ENCODE measurements around the gene IST1.
"Not testable (repeated sequence)": the region's sequence is repeated elsewhere in the genome, so short reads cannot be mapped to it uniquely, and the experiment has no call there.

IST1 gene

GRCh38 chr16:71894921-71895678 lies at the start of gene IST1:
Gene IST1 (plus strand): TSS chr16:71895531. CDS start chr16:71915641, 20,110 bp downstream.
- peak; percentile 89 for FAIRE-seq
- peak; percentile 95 for DNase-seq (ENCODE audit: extremely low spot score, insufficient read length, low read depth)

DNA sequence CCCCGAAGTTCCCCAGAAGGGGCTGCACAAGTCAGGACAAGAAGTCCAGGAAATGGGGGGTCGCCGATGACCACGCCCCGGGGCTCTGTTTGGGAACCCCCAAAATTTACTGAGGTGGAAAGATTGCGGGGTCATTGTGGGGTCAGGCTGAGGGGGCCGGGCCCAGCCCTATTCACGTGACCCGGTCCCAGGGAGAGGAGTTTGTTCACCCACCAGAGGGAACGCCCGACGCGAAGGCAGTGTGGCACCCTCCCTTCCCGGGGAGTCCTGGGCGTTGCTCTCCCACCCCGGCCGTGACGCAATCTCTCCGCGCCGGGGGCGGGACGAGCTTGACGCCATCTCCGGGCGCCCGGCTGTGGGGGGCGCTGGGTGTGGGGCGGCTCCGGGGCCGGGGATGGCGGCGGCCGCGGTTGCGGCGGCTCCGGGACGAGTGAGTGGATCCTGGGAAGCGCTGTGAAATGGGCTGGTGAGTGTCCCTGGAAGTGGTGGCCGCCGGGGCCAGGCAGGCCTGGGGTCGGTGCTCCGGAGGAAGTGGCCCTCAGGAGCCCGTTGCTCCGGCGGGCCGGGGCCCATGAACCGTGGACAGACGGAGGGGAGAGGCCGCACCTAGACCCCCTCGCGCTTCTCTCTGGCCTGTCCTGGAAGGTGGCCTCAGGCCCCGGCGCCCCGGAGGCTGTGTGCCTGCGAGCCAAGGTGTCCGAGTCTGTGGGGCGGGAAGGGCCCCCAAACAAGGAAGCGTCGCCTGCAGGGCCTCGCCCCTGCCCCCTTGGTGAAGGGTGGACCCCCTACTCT lies 49.5 kb upstream of the IST1 start, which contains the start of gene ATXN1L:
Gene ATXN1L (plus strand): TSS at position 338 of the 792 bp plus-strand sequence. CDS start 3,765 bp downstream, outside the sequence.
- DNase-seq (ENCODE audit: extremely low spot score, insufficient read length, low read depth), result peak; percentile 92
- peak; percentile 94 for FAIRE-seq

GRCh38 chr16:71846431-71846830 lies 48.9 kb upstream of the IST1 start:
- DNase-seq (ENCODE audit: extremely low spot score, insufficient read length, low read depth) (no peak), FAIRE-seq (no peak)

GRCh38 chr16:71847096-71847495 lies 48.2 kb upstream of the IST1 start:
- no peak for DNase-seq (ENCODE audit: extremely low spot score, insufficient read length, low read depth)
- no peak for FAIRE-seq

DNA sequence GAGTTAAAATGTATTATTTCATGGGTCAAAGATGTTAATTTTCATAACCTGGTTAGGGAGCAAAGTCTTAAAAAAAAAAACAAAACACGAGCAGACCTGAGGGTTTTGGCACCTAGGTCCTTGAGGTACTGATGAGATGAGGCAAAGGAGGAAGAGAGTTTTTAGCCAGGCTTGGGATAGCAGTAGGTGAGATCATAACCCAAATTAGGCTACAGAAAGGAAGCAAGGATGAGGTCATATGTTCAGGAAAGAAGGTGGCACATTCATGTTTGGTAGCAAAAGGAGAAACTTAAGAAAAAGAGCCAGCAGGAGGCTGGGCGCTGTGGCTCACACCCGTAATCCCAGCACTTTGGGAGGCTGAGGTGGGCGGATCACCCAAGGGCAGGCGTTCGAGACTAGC lies 46.7 kb upstream of the IST1 start:
- DNase-seq (ENCODE audit: extremely low spot score, insufficient read length, low read depth), result no peak
- no peak for FAIRE-seq

GRCh38 chr16:71851746-71852145 lies 43.6 kb upstream of the IST1 start:
- DNase-seq (ENCODE audit: extremely low spot score, insufficient read length, low read depth) (no peak), FAIRE-seq (no peak)

DNA sequence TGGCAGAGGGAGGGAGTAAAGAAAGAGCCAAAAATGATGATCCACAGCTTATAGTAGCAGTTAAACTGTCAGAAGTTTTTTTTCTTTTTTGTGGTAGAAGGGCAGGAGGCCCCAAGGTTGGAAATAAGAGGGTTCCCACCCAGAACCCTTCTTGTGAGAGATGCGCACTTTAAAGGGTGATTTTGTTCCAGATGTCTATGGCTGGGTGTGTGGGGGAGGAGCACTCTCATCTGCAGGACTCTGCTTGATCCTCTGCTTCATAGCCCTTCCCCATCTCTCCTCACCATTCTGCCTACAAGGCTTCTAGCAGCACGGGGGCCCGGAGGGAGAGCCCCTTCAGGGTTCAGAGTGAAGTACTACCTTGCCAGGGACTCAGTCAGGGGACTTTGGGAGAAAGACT lies 43.2 kb upstream of the IST1 start:
- no peak for FAIRE-seq
- DNase-seq (ENCODE audit: extremely low spot score, insufficient read length, low read depth), result no peak

DNA sequence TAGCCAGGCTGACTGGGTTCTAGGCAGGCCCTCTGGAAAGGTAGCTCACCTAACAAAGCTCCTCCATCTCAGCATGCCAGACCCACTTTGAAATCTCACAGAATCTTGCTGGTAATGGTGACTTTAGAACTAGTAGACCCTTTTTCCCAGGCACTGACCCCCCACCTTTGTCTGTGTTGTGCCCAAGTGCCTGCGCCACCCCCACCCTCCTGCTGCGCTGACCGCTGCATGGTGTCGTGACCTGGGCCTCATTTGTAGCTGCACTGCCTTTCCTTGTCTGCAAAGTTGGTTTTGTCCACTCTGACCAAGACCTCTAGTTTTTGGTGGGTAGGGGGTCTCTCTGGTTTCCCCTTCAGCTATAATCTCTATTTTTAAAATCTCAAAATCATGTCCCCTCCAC lies 42.8 kb upstream of the IST1 start:
- FAIRE-seq, result no peak

DNA sequence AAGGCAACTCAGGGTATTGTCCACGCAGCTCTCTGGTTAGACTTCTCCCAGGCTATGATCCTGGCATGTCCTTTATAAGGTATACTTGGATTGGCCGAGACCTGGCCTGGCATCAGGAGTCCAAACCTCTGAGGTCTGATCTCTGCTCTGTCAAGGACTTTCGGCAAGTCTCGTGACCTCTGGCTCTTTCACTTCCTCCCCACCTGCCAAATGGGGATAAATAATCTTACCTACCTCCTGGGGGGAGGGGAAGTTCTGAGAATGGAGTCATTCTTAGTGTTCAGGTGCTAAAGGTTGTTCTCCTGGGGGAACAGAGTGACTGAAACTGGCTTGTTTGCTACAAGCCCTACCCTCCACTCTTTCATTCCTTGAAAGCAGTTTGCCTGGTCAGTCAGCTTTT lies 41.9 kb upstream of the IST1 start:
- DNase-seq (ENCODE audit: extremely low spot score, insufficient read length, low read depth) (peak; percentile 38), FAIRE-seq (peak; percentile 84)

More for the DNA sequence above, 42.8 kb upstream of the IST1 start:
- no peak for DNase-seq (ENCODE audit: extremely low spot score, insufficient read length, low read depth)

DNA sequence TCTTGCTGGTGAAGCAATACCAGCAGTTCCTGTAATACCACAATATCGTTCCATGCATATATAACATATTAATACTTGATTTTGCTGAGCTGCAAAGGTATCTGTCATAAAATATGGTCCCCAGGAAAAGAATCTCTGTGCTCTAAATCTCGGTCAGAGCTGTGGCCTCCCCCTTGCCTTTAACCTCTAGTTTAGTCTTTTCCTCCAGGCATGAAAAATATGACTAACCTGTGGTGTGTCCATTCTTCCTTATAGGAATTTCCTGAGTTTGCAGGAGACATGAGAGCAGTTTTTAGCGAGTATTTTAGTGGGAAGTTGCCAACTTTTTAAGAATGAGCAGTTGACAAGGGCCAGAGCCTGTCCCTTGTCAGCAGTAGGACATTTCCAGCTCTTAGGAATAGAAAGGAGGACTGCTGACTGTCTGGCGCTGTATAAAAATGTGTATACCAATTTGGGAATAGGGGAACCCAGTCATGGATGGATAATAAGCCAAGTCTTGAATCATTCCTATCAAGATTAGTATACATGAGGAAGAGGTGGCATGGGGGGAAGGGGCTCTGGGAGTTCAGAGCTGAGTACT lies 40.9 kb upstream of the IST1 start:
- DNase-seq (ENCODE audit: extremely low spot score, insufficient read length, low read depth) (no peak), FAIRE-seq (no peak)

GRCh38 chr16:71855937-71856662 lies 39.2 kb upstream of the IST1 start:
- DNase-seq (ENCODE audit: extremely low spot score, insufficient read length, low read depth) (no peak), FAIRE-seq (no peak)

GRCh38 chr16:71859762-71860521 lies 35.4 kb upstream of the IST1 start:
- FAIRE-seq (no peak), DNase-seq (ENCODE audit: extremely low spot score, insufficient read length, low read depth) (no peak)

- FAIRE-seq (no peak), DNase-seq (ENCODE audit: extremely low spot score, insufficient read length, low read depth) (no peak)
Measured at GRCh38 chr16:71863995-71864394, 31.3 kb upstream of the IST1 start.

DNA sequence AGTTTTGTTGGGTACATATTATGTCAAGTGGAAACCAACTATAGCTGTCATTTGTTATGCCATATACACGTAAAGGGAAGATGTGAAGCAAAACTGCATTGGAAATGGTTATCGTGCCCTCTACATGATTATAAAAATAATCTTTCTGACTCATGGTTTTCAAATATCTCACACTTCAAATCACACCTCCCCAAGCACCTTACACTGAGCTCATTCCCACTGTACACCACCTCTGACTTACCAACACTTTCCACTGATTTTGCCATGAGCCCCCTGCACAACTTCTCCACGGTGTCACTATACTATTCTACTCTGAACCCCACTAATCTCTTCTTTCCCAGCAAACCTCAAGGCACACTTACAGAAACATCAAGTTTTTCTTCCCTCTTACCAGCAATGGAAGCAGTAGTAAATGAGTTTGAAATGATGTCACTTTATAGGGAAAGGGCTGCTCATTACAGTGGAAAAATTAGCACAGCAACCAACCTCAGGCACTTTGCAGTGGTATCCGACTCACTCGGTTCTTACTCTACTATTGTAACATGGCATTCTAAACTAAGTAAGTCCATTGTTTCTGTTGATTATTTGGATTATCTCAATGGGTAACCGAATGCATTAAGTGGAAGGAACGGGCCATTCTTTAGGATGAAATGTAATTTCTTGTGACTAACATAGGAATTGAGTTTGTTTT lies 30.0 kb upstream of the IST1 start:
- no peak for DNase-seq (ENCODE audit: extremely low spot score, insufficient read length, low read depth)
- FAIRE-seq, result no peak

GRCh38 chr16:71867175-71867574 lies 28.2 kb upstream of the IST1 start:
- FAIRE-seq; DNase-seq (ENCODE audit: extremely low spot score, insufficient read length, low read depth): not testable (repeated sequence)

DNA sequence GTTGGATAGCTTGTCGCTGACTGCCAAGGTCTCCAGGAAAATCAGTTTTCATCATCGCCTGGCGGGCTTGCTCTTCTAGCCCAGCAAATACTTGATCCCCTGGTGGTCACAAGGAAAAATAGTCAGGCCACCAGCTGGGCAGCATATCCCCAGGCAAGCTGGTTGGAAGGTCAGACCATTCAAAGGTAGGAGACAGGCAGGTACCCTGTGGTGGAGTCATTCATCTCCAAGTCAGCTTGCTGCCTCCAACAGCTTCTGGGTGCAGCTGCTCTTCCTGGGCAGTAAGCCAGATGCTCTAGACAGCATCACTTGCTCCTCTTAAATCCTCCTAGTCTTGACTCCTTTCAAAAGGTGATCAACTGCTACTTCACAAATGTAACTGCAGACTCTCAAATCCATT lies 27.4 kb upstream of the IST1 start:
- FAIRE-seq (no peak), DNase-seq (ENCODE audit: extremely low spot score, insufficient read length, low read depth) (no peak)

DNA sequence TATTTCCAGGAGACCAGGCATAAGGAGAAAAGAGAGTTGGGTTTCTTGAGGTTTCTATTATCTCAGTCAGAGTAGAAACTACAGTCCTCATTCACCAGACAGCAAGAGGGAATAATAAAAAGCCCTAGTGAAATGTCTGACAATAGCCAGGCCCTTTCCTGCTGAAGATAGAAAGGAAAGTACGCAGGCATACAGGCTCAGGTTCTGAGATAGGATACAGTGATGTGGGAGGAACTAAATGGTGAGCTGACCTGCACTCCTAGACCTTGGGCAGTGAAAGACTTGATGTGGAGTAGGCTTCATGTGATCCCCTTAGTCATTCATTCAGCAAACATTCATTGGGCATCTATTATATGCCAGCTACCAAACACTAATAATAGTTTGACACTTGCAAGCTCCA lies 26.2 kb upstream of the IST1 start:
- no peak for DNase-seq (ENCODE audit: extremely low spot score, insufficient read length, low read depth)
- FAIRE-seq, result no peak

- DNase-seq (ENCODE audit: extremely low spot score, insufficient read length, low read depth), result no peak
- FAIRE-seq, result no peak
Measured at GRCh38 chr16:71870818-71871217, 24.5 kb upstream of the IST1 start.

- DNase-seq (ENCODE audit: extremely low spot score, insufficient read length, low read depth) (no peak), FAIRE-seq (no peak)
Measured at GRCh38 chr16:71873199-71873598, 22.1 kb upstream of the IST1 start.

Data from GM18507 (cell line).